Sigmoid colon (tissue), 7 donors: ENCODE results near the gene SLC38A8. TPM values are rescaled to one million over a fixed set of nuclear protein-coding genes. Genes with fewer than 3 reads are reported as not detected.

ENCODE experiments used
- DNase-seq: peaks from one replicate; pipeline ENCODE4 v3.0.0-alpha.2; 2019
- H3K27ac ChIP-seq, 4 donors: fragments of 200-600 bp; sonication (generic); one replicate each; pipeline ENCODE4 v1.5.1; 2016 to 2019; ENCODE audit warnings: mild to moderate bottlenecking in 1 of 4
- H3K27me3 ChIP-seq, 3 donors: fragments of 200-600 bp; sonication (generic); one replicate each; pipeline ENCODE4 v1.5.1; 2019; ENCODE audit warnings: mild to moderate bottlenecking in 1 of 3
- H3K36me3 ChIP-seq, 4 donors: fragments of 200-600 bp; sonication (generic); one replicate each; pipeline ENCODE4 v1.5.1; 2016 to 2019
- H3K4me1 ChIP-seq, 4 donors: fragments of 200-600 bp; sonication (generic); one replicate each; pipeline ENCODE4 v1.5.1; 2017 to 2019
- H3K4me3 ChIP-seq, 4 donors: fragments of 200-600 bp; sonication (generic); one replicate each; pipeline ENCODE4 v1.5.1; 2017 to 2019; ENCODE audit warnings: mild to moderate bottlenecking in 2 of 4, moderate library complexity in 1 of 4
- H3K9me3 ChIP-seq, 4 donors: fragments of 200-600 bp in 3 of 4; sonication (generic) in 3 of 4; one replicate each; pipeline versions ENCODE4 v1.5.1 to v1.6.1; 2013 to 2019
- CTCF ChIP-seq, 4 experiments: fragments of 450-650 bp in 3 of 4; fragments of 200-600 bp in 1 of 4; IDR thresholded peaks; one replicate each; pipeline ENCODE4 v1.5.1; 2016 to 2019; ENCODE audit warnings: antibody characterized with exemption in 4 of 4, mild to moderate bottlenecking in 3 of 4, moderate library complexity in 2 of 4
- EP300 ChIP-seq, 4 donors: sonication (generic); formaldehyde crosslinking; IDR thresholded peaks; one replicate each; pipeline ENCODE4 v1.6.1; 2017; ENCODE audit warnings: antibody characterized with exemption in 4 of 4
- POLR2A ChIP-seq, 2 donors: fragments of 450-650 bp; IDR thresholded peaks; one replicate each; pipeline ENCODE4 v1.6.1; 2016; ENCODE audit warnings: antibody characterized with exemption in 2 of 2, mild to moderate bottlenecking in 2 of 2, moderate library complexity in 2 of 2
- POLR2AphosphoS5 ChIP-seq, 4 donors: sonication (generic); formaldehyde crosslinking; IDR thresholded peaks; one replicate each; pipeline ENCODE4 v1.6.1; 2017; ENCODE audit warnings: antibody characterized with exemption in 4 of 4
- WGBS, 2 donors: extraction: QIAGEN DNeasy Blood & Tissue Kit; methylation state at CpG; one replicate each; pipeline ENCODE4 v1.1.7; 2013; 5-methylcytosine and 5-hydroxymethylcytosine counted together
- intact Hi-C: fragments of 100-400 bp; cut with DNase I; formaldehyde crosslinking; loops from one replicate; pipeline ENCODE4 v1.15.1; 2023
- polyA plus RNA-seq, 3 donors: library from polyadenylated mRNA; stranded (reverse); fragments of 200-250 nt; gene quantifications; one replicate each; pipeline ENCODE4 v1.2.3, GENCODE V29; 2013
- total RNA-seq, 4 donors: library from RNA; depleted of rRNA; stranded (reverse); fragments of >200 nt; gene quantifications; one replicate each; pipeline ENCODE4 v1.1.0, GENCODE V29; 2016
- donor health status: healthy with polysubstance abuse.
- donor health status: Bipolar disorder and iron deficiency.
- donor health status: healthy.

The SLC38A8 gene
- total and polyA plus RNA-seq, 7 donors = not detected

GRCh38 chr16:83979441-83979840 lies 63.2 kb downstream of the SLC38A8 start:
- 93 to 94% methylated on average over 7 of the region's 7 CpGs for WGBS, 2 donors
- intact Hi-C loops = no loop called here
- Histone ChIP-seq H3K36me3 (no peaks in the 10 kb centered on the region), H3K4me1 (no peaks in the 10 kb centered on the region), H3K27ac (no peak overlapping the region), H3K4me3 (no peak overlapping the region), H3K27me3 (no peaks in the 10 kb centered on the region), H3K9me3 (peaks cover 0 to 8% (median 0%) of the 10 kb centered on the region in 4 donors)
- TF ChIP-seq POLR2AphosphoS5 (IDR thresholded peaks at IDR 0.05) (no peak), CTCF (IDR thresholded peaks at IDR 0.05) (no peak), POLR2A (IDR thresholded peaks at IDR 0.05) (no peak), EP300 (IDR thresholded peaks at IDR 0.05) (no peak)
- DNase-seq = no peak

- DNase-seq = no peak
- H3K4me1 ChIP-seq = no peaks in the 10 kb centered on the region
- 81 to 88% methylated on average over 5 of the region's 5 CpGs for WGBS, 2 donors
- H3K9me3 ChIP-seq = peaks cover 0 to 8% (median 0%) of the 10 kb centered on the region in 4 donors
- H3K27me3 ChIP-seq = no peaks in the 10 kb centered on the region
- no peaks in the 10 kb centered on the region for H3K36me3 ChIP-seq
- H3K27ac ChIP-seq = no peak overlapping the region
- H3K4me3 ChIP-seq = no peak overlapping the region
- intact Hi-C loops = no loop called here
- TF ChIP-seq POLR2AphosphoS5 (IDR thresholded peaks at IDR 0.05) (no peak), POLR2A (IDR thresholded peaks at IDR 0.05) (no peak), CTCF (IDR thresholded peaks at IDR 0.05) (no peak), EP300 (IDR thresholded peaks at IDR 0.05) (no peak)
Measured at GRCh38 chr16:83978401-83978904, 64.1 kb downstream of the SLC38A8 start.

- Histone ChIP-seq H3K4me1 (no peaks in the 10 kb centered on the region), H3K4me3 (no peak overlapping the region), H3K9me3 (peaks cover 0 to 8% (median 0%) of the 10 kb centered on the region in 4 donors), H3K27ac (no peak overlapping the region), H3K36me3 (no peaks in the 10 kb centered on the region), H3K27me3 (no peaks in the 10 kb centered on the region)
- DNase-seq = no peak
- intact Hi-C loops = no loop called here
- TF ChIP-seq CTCF (IDR thresholded peaks at IDR 0.05) (no peak), EP300 (IDR thresholded peaks at IDR 0.05) (no peak), POLR2A (IDR thresholded peaks at IDR 0.05) (no peak), POLR2AphosphoS5 (IDR thresholded peaks at IDR 0.05) (no peak)
- 83 to 90% methylated on average over 6 of the region's 6 CpGs for WGBS, 2 donors
Measured at GRCh38 chr16:83977056-83977815, 65.4 kb downstream of the SLC38A8 start.

- TF ChIP-seq POLR2A (IDR thresholded peaks at IDR 0.05) (no peak), POLR2AphosphoS5 (IDR thresholded peaks at IDR 0.05) (no peak), EP300 (IDR thresholded peaks at IDR 0.05) (no peak), CTCF (IDR thresholded peaks at IDR 0.05) (no peak)
- H3K36me3 ChIP-seq = no peaks in the 10 kb centered on the region
- no peak for DNase-seq
- 80 to 81% methylated on average over 15 of the region's 15 CpGs for WGBS, 2 donors
- no peak overlapping the region for H3K27ac ChIP-seq
- H3K4me1 ChIP-seq = no peaks in the 10 kb centered on the region
- H3K4me3 ChIP-seq = no peak overlapping the region
- H3K27me3 ChIP-seq = no peaks in the 10 kb centered on the region
- H3K9me3 ChIP-seq = peaks cover 0 to 8% (median 0%) of the 10 kb centered on the region in 4 donors
- intact Hi-C loops = no loop called here
Measured at GRCh38 chr16:83975590-83976260, 66.9 kb downstream of the SLC38A8 start.
